ENCODE measurements around the gene GATD1.

GATD1 gene

DNA sequence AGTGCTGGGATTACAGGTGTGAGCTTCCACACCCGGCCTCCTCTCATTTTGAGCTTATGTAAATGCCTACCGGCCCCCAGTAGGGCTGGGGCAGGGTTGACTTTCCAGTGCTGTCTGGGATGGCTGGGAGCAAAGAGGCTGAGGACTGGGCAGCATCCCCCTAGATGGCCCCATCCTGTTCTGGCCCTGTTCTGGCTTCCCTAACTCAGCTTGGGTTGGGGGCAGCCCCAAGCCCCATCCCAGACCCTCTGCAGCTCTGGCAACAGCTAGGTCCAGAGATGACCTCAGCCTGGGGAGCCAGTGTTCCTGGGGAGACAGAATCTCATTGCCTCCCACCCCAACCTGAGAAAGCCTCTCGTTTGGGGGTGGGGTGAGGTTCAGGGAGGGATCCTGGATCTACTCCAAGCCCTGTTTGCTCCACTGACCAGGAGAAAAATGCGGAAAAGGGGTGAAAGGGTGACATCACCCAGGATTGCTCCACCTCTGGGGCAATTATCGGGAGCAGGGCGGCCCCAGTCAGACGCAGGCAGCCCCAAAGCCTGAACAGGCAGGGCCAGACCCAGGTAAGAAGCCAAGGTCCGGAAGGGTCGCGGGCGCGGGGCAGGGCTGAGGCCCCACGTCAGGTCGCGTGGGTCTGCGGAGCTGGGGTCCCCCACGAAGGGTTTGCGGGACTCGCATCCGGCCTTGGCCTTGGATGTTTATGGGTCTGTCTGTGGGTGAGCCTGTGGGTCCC is 41.3 kb upstream of the GATD1 start, which contains the start of gene PNPLA2:
TSS of gene PNPLA2 (plus strand) at position 519 of the 733 bp plus-strand sequence. CDS start 805 bp downstream, outside the sequence.
- TF ChIP-seq, protein P1, sequence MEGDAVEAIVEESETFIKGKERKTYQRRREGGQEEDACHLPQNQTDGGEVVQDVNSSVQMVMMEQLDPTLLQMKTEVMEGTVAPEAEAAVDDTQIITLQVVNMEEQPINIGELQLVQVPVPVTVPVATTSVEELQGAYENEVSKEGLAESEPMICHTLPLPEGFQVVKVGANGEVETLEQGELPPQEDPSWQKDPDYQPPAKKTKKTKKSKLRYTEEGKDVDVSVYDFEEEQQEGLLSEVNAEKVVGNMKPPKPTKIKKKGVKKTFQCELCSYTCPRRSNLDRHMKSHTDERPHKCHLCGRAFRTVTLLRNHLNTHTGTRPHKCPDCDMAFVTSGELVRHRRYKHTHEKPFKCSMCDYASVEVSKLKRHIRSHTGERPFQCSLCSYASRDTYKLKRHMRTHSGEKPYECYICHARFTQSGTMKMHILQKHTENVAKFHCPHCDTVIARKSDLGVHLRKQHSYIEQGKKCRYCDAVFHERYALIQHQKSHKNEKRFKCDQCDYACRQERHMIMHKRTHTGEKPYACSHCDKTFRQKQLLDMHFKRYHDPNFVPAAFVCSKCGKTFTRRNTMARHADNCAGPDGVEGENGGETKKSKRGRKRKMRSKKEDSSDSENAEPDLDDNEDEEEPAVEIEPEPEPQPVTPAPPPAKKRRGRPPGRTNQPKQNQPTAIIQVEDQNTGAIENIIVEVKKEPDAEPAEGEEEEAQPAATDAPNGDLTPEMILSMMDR (IDR thresholded peaks at IDR 0.05; ENCODE audit: insufficient read depth, low read depth, low read length, missing control alignments) = no peak
- peak within 1 kb of the TSS; percentile 65 for H3K4me3 ChIP-seq (ENCODE audit: low read depth, low read length)
- DNase-seq (ENCODE audit: low read depth) = no peak

DNA sequence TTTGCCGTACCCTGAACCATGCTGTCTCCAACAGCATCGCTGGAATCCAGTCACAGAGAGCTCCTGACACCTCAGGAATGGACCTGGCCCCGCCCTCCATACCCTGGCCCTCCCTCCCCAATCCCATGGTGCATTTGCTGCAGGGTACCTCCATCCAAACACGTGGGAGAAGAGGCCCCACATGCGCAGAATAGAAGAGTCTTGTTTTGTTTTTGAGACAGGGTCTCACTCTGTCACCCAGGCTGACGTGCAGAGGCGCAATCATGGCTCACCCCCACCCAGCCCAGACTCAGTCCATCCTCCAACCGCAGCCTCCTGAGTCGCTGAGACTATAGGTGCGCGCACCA is 39.1 kb upstream of the GATD1 start:
- DNase-seq (ENCODE audit: low read depth) = no peak
- TF ChIP-seq, protein P1 (IDR thresholded peaks at IDR 0.05; ENCODE audit: insufficient read depth, low read depth, low read length, missing control alignments) = no peak
- H3K4me3 ChIP-seq (ENCODE audit: low read depth, low read length) = no peak overlapping the region

DNA sequence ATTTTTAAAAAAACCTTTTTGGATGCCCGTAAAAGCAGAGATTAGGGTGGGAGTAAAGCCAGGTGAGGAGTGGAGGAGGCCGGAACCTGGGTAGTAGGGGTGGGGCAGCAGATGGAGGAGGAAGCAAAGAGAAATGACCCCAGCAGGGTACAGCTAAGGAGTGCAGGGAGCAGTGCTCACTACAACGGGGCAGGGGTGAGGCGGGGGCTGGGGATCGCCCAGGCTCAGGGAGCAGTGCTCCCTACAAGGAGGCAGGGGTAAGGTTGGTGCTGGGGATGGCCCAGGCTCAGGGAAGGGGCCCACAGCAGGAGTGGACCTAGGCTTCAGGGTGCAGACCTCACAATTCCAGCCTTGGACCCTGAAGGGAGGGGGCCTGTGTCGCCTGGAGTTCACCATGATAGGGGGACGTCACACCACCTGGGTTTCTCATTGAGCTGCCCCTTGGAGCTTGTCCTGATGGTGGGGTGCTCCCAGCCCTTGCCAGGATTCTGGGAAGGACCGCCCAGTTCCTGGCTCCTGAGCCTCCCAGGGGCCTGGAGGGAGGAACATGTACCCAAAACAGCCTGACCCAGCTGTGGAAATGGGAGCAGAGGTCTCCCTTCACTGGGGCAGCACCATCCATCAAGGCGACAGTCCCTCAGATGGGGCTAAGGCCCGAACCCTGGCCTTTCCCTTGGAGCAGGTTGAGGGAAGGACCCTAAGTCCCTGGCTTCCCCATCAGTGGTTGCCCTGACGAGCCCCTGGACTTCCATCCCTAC is 38.6 kb upstream of the GATD1 start:
- DNase-seq (ENCODE audit: low read depth) = no peak
- no peak overlapping the region for H3K4me3 ChIP-seq (ENCODE audit: low read depth, low read length)
- TF ChIP-seq, protein P1 (IDR thresholded peaks at IDR 0.05; ENCODE audit: insufficient read depth, low read depth, low read length, missing control alignments) = no peak

DNA sequence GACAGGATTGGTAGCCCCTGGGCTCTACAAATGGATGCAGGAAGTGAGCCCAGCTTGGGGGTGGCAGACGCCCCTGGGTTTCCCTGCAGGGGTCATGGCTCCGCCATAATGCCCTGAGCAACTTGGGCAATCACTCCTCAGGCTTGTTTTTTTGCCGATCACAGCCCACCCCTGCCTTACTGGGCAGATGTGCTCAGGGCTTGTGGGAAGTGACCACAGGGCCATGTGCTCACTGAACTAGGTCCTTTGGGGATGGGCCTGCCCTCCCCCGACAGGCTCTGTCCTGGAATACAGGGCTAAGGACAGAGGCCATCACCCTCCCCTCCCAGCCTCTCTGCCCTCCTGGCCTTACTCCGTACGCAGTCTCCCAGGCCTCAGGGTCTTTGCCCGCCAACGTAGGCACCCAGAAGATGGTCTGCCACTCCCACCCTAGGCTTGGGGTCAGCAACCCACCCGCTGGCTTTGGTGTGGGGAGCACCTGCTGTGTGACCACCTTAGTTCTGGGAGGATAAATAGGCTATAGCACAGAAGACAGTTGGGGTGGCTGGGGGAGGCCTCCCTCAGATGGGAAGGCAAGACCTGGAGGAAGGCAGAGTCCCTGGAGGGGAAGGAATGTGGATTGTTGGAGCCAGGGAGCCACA is 36.3 kb upstream of the GATD1 start:
- TF ChIP-seq, protein P1 (IDR thresholded peaks at IDR 0.05; ENCODE audit: insufficient read depth, low read depth, low read length, missing control alignments) = no peak
- DNase-seq (ENCODE audit: low read depth) = no peak

DNA sequence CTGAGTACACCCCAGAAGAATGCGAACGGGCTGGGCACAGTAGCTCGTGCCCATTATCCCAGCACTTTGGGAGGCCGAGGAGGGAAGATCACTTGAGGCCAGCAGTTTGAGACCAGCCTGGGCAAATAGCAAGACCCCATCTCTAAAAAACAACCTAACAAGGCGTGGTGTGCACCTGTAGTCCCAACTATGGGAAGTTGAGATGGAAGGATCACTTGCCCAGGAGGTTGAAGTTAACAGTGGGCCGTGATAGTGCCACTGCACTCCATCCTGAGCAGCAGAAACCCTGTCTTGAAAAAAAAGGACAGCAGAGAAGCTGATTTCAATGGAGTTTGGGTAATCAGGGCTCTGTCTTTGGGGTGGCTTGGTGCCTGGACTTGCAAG is 35.8 kb upstream of the GATD1 start:
- no peak for DNase-seq (ENCODE audit: low read depth)
- TF ChIP-seq, protein P1 (IDR thresholded peaks at IDR 0.05; ENCODE audit: insufficient read depth, low read depth, low read length, missing control alignments) = no peak
- no peak overlapping the region for H3K4me3 ChIP-seq (ENCODE audit: low read depth, low read length)

More for the DNA sequence above, 36.3 kb upstream of the GATD1 start:
- no peak overlapping the region for H3K4me3 ChIP-seq (ENCODE audit: low read depth, low read length)

DNA sequence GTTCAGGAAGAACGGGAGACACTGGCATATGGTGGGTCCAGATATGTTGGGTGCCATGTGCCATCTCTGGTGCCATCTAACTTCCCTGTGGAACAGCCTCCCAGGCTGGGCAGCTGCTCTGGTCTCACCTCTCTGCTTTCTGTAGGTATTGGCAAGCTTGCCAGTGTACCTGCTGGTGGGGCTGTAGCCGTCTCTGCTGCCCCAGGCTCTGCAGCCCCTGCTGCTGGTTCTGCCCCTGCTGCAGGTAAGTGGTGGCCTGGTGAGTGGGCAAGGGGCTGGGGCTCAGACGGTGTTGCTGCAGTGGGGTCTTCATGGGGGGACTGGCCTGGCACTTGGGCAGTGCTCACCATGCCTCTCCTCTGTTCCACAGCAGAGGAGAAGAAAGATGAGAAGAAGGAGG is 35.1 kb upstream of the GATD1 start:
- H3K4me3 ChIP-seq (ENCODE audit: low read depth, low read length) = no peak overlapping the region
- TF ChIP-seq, protein P1 (IDR thresholded peaks at IDR 0.05; ENCODE audit: insufficient read depth, low read depth, low read length, missing control alignments) = no peak
- no peak for DNase-seq (ENCODE audit: low read depth)
